ENCODE data around the gene CDC25A.
A peak's percentile ranks its signal among the peaks of the same experiment; 100 is the strongest.

The CDC25A gene

GRCh38 chr3:48140936-48141603, 47.1 kb downstream of the CDC25A start:
- no peak for DNase-seq

GRCh38 chr3:48140336-48140757, 47.9 kb downstream of the CDC25A start:
- DNase-seq, result no peak

- no peak for DNase-seq
These were observed 50.7 kb downstream of the CDC25A start for GRCh38 chr3:48137425-48137999.

GRCh38 chr3:48135552-48136495, 52.4 kb downstream of the CDC25A start:
- DNase-seq, result no peak

- no peak for DNase-seq
These were observed 57.8 kb downstream of the CDC25A start for GRCh38 chr3:48130321-48130904.

GRCh38 chr3:48129921-48130320, 58.3 kb downstream of the CDC25A start:
- DNase-seq, result no peak

GRCh38 chr3:48128774-48129173, 59.4 kb downstream of the CDC25A start:
- no peak for DNase-seq

- no peak for DNase-seq
These were observed 62.2 kb downstream of the CDC25A start for GRCh38 chr3:48125886-48126622.

- DNase-seq, result no peak
These were observed 63.1 kb downstream of the CDC25A start for GRCh38 chr3:48125013-48125705.

- DNase-seq, result no peak
These were observed 64.9 kb downstream of the CDC25A start for GRCh38 chr3:48123346-48123745.

- DNase-seq, result no peak
These were observed 65.7 kb downstream of the CDC25A start for GRCh38 chr3:48122504-48122903.

GRCh38 chr3:48120223-48120622, 68.0 kb downstream of the CDC25A start:
- DNase-seq, result no peak

GRCh38 chr3:48119505-48120193, 68.6 kb downstream of the CDC25A start:
- no peak for DNase-seq

- no peak for DNase-seq
These were observed 69.3 kb downstream of the CDC25A start for GRCh38 chr3:48118928-48119327.

GRCh38 chr3:48118322-48118721, 69.9 kb downstream of the CDC25A start:
- no peak for DNase-seq

- DNase-seq, result no peak
These were observed 75.4 kb downstream of the CDC25A start for GRCh38 chr3:48112813-48113212.

GRCh38 chr3:48112108-48112791, 76.0 kb downstream of the CDC25A start:
- DNase-seq, result peak; percentile 43

- no peak for DNase-seq
These were observed 77.8 kb downstream of the CDC25A start for GRCh38 chr3:48110463-48110862.

GRCh38 chr3:48107227-48107626, 81.0 kb downstream of the CDC25A start:
- DNase-seq, result no peak

All from activated naive CD4-positive, alpha-beta T cell treated with Interleukin-2 at 50 U/mL for 16 hours (primary cell).